Measurements from ENCODE around the gene ARAP1.

ARAP1 gene

GRCh38 chr11:72679869-72680268 is 72.3 kb downstream of the ARAP1 start:
- DNase-seq, result no peak

- DNase-seq, result no peak
Observed at GRCh38 chr11:72678524-72678923, 73.7 kb downstream of the ARAP1 start.

- peak; percentile 96 for DNase-seq
Observed at GRCh38 chr11:72676861-72677341, 75.3 kb downstream of the ARAP1 start.

- no peak for DNase-seq
Observed at GRCh38 chr11:72675221-72675620, 77.0 kb downstream of the ARAP1 start.

- DNase-seq, result peak; percentile 76
Observed at GRCh38 chr11:72673943-72674828, 78.0 kb downstream of the ARAP1 start, which contains the start of gene PDE2A. Gene PDE2A (minus strand): TSS chr11:72674422. CDS start chr11:72674207, 215 bp downstream.

- DNase-seq, result peak; percentile 70
Observed at GRCh38 chr11:72673284-72673942, 78.8 kb downstream of the ARAP1 start.

- DNase-seq, result no peak
Observed at GRCh38 chr11:72672597-72673238, 79.5 kb downstream of the ARAP1 start.

GRCh38 chr11:72671152-72672099 is 80.8 kb downstream of the ARAP1 start:
- no peak for DNase-seq

GRCh38 chr11:72670041-72670440 is 82.2 kb downstream of the ARAP1 start:
- DNase-seq, result no peak

GRCh38 chr11:72669527-72669926 is 82.7 kb downstream of the ARAP1 start:
- no peak for DNase-seq

- no peak for DNase-seq
Observed at GRCh38 chr11:72668629-72669347, 83.4 kb downstream of the ARAP1 start.

- no peak for DNase-seq
Observed at GRCh38 chr11:72665911-72666472, 86.2 kb downstream of the ARAP1 start.

- DNase-seq, result no peak
Observed at GRCh38 chr11:72662036-72662435, 90.2 kb downstream of the ARAP1 start.

- no peak for DNase-seq
Observed at GRCh38 chr11:72661486-72661885, 90.7 kb downstream of the ARAP1 start.

GRCh38 chr11:72658989-72659640 is 93.1 kb downstream of the ARAP1 start:
- DNase-seq, result no peak

GRCh38 chr11:72657411-72658100 is 94.7 kb downstream of the ARAP1 start:
- DNase-seq, result no peak

- no peak for DNase-seq
Observed at GRCh38 chr11:72655896-72656464, 96.2 kb downstream of the ARAP1 start.

- no peak for DNase-seq
Observed at GRCh38 chr11:72655014-72655413, 97.2 kb downstream of the ARAP1 start.

- no peak for DNase-seq
Observed at GRCh38 chr11:72653649-72654048, 98.6 kb downstream of the ARAP1 start.
